PC-9 (cell line): ENCODE results near the gene UNC50. TPM values are rescaled to one million over a fixed set of nuclear protein-coding genes. Genes with fewer than 3 reads are reported as not detected.
"Not testable (repeated sequence)": the region's sequence is repeated elsewhere in the genome, so short reads cannot be mapped to it uniquely, and the experiment has no call there.

Experiments used
- BruUV-seq: library from RNA; stranded (reverse); fragments of 400-500 nt; replicated peaks from 2 replicates; lab custom pipeline; 2021; lab: Mats Ljungman, UMichigan
- CTCF ChIA-PET: fragments of 300-600 bp; sonication (Branson Sonifier 250); formaldehyde crosslinking; loops from one replicate; lab custom pipeline; 2022; ENCODE audit warnings: antibody characterized with exemption; lab: Charles Lee
- POLR2A ChIA-PET: fragments of 300-600 bp; sonication (Branson Sonifier 250); formaldehyde crosslinking; loops from one replicate; lab custom pipeline; 2022; ENCODE audit warnings: antibody characterized with exemption; ENCODE audit not compliant: unreplicated experiment; lab: Charles Lee
- DNase-seq, 2 experiments: peaks; one replicate each; pipeline versions ENCODE4 v3.0.0 to v3.0.0-alpha.2; 2015 to 2022; ENCODE audit warnings: mixed read lengths in 1 of 2
- H2AFZ ChIP-seq: fragments of 200-600 bp; sonication (generic); 2 replicates; pipeline ENCODE4 v1.8.1; 2017; ENCODE audit warnings: antibody characterized with exemption
- H3F3A ChIP-seq: fragments of 200-600 bp; sonication (generic); 2 replicates; pipeline ENCODE4 v1.8.1; 2017; ENCODE audit warnings: antibody characterized with exemption, mild to moderate bottlenecking, low read depth; ENCODE audit not compliant: insufficient read depth
- H3K27ac ChIP-seq: fragments of 200-600 bp; sonication (generic); 2 replicates; pipeline ENCODE4 v1.6.1; 2016; ENCODE audit warnings: mixed run types
- H3K27me3 ChIP-seq: fragments of 200-600 bp; sonication (generic); 2 replicates; pipeline ENCODE4 v1.6.1; 2016; ENCODE audit warnings: low read depth, mixed run types; ENCODE audit not compliant: insufficient read depth
- H3K36me3 ChIP-seq: fragments of 200-600 bp; sonication (generic); 2 replicates; pipeline ENCODE4 v1.6.1; 2016; ENCODE audit warnings: low read depth, mixed run types
- H3K4me1 ChIP-seq: fragments of 200-600 bp; sonication (generic); replicated peaks from 2 replicates; pipeline ENCODE4 v1.6.1; 2016; ENCODE audit warnings: mixed run types; ENCODE audit not compliant: insufficient read depth
- H3K4me2 ChIP-seq: fragments of 200-600 bp; sonication (generic); 2 replicates; pipeline ENCODE4 v1.6.1; 2017; ENCODE audit warnings: mixed run types
- H3K4me3 ChIP-seq: fragments of 200-600 bp; sonication (generic); 2 replicates; pipeline ENCODE4 v1.6.1; 2016; ENCODE audit warnings: mixed run types
- H3K79me2 ChIP-seq: fragments of 200-600 bp; sonication (generic); 2 replicates; pipeline ENCODE4 v1.6.1; 2017; ENCODE audit warnings: low read depth, mixed run types
- H3K9me2 ChIP-seq: fragments of 200-600 bp; sonication (generic); 2 replicates; pipeline ENCODE4 v1.8.1; 2017; ENCODE audit warnings: mild to moderate bottlenecking; ENCODE audit not compliant: insufficient read depth
- H3K9me3 ChIP-seq: fragments of 200-600 bp; sonication (generic); 2 replicates; pipeline ENCODE4 v1.8.1; 2016; ENCODE audit warnings: low read depth; ENCODE audit not compliant: insufficient read depth
- H4K20me1 ChIP-seq: fragments of 200-600 bp; sonication (generic); 2 replicates; pipeline ENCODE4 v1.8.1; 2017; ENCODE audit not compliant: insufficient read depth
- EZH2 ChIP-seq: fragments of 200-600 bp; sonication (generic); IDR thresholded peaks from 2 replicates; pipeline ENCODE4 v1.8.0; 2017; ENCODE audit warnings: antibody characterized with exemption, low read depth
- intact Hi-C: fragments of 100-400 bp; cut with micrococcal nuclease; formaldehyde crosslinking; loops from one replicate; pipeline ENCODE4 v1.10.0; 2022; ENCODE audit not compliant: unreplicated experiment
- total RNA-seq: library from RNA; stranded (reverse); gene quantifications from 2 replicates; pipeline ENCODE4 v1.2.3, GENCODE V29; 2021
- TF ChIP-seq, protein P1 (sequence below): fragments of 200-600 bp; sonication (generic); conservative IDR thresholded peaks from 2 replicates; pipeline ENCODE4 v1.6.1; 2017; ENCODE audit warnings: mixed run types, antibody characterized with exemption, mild to moderate bottlenecking, moderate library complexity

The UNC50 gene
- total RNA-seq, 1 experiment from 2014 or later = 46.0 TPM

DNA sequence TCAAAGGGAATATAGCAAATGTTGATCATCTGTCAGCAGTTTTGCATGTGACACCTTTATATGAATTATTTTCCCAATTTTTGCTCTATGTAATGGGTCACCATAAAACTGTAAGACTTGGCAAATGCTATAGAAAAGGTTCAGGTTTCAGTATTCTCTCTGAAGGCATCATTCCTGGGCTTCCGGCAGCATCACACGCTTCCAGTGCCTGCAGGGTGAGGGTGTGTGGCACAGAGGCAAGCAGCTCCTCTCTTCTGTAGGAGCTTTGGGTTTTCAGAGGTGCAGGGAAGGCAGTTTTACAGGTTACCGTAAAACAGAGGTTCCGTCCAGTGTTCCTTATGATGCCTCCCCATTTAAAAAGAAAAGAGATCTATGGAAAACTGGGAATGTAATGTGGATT lies 18.9 kb upstream of the UNC50 start:
- no peaks in the 10 kb centered on the region for H4K20me1 ChIP-seq
- H3K27ac ChIP-seq = no peak overlapping the region
- no peaks in the 10 kb centered on the region for H3K79me2 ChIP-seq
- CTCF ChIA-PET = no interaction called here
- POLR2A ChIA-PET = no interaction called here
- no peaks in the 10 kb centered on the region for H3K27me3 ChIP-seq
- no peaks in the 10 kb centered on the region for H3K36me3 ChIP-seq
- no peaks in the 10 kb centered on the region for H3F3A ChIP-seq
- no peaks in the 10 kb centered on the region for H3K4me1 ChIP-seq
- no peaks in the 10 kb centered on the region for H3K9me2 ChIP-seq
- DNase-seq = no peak
- no peaks in the 10 kb centered on the region for H3K9me3 ChIP-seq
- intact Hi-C loops = no loop called here
- no peak overlapping the region for H3K4me3 ChIP-seq
- BruUV-seq = no TSS peak
- no peak overlapping the region for H2AFZ ChIP-seq
- H3K4me2 ChIP-seq = no peak overlapping the region
- no peak for TF ChIP-seq EZH2
- TF ChIP-seq, protein P1, sequence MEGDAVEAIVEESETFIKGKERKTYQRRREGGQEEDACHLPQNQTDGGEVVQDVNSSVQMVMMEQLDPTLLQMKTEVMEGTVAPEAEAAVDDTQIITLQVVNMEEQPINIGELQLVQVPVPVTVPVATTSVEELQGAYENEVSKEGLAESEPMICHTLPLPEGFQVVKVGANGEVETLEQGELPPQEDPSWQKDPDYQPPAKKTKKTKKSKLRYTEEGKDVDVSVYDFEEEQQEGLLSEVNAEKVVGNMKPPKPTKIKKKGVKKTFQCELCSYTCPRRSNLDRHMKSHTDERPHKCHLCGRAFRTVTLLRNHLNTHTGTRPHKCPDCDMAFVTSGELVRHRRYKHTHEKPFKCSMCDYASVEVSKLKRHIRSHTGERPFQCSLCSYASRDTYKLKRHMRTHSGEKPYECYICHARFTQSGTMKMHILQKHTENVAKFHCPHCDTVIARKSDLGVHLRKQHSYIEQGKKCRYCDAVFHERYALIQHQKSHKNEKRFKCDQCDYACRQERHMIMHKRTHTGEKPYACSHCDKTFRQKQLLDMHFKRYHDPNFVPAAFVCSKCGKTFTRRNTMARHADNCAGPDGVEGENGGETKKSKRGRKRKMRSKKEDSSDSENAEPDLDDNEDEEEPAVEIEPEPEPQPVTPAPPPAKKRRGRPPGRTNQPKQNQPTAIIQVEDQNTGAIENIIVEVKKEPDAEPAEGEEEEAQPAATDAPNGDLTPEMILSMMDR = no peak

DNA sequence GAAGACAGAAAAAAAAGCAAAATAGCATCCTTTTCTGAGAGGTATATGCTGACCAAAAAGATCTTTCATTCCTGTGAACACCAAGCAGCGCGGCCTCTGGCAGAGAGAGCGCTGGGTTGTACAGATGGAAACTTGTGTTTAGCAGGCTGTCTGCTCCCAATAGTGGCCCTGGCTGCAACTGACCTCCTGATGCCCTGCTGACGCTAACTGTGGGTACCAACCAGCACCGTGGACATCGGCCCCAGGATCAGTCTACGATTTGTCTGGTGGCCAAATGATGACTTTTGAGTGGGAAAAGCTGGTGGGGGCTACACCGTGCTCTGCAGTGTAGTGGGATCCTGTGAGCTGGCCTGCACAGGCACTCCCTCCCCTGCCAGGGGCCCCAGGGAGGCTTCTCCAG lies 15.8 kb upstream of the UNC50 start:
- Histone ChIP-seq H2AFZ (no peak overlapping the region), H3K27me3 (no peaks in the 10 kb centered on the region), H3K4me1 (no peaks in the 10 kb centered on the region), H3K4me2 (no peak overlapping the region), H3K9me2 (no peaks in the 10 kb centered on the region), H3K4me3 (no peak overlapping the region), H4K20me1 (no peaks in the 10 kb centered on the region), H3K79me2 (no peaks in the 10 kb centered on the region), H3F3A (peaks cover 5% of the 10 kb centered on the region; the same call in 1 of the 2 replicates), H3K9me3 (no peaks in the 10 kb centered on the region), H3K36me3 (no peaks in the 10 kb centered on the region), H3K27ac (no peak overlapping the region)
- TF ChIP-seq, protein P1 = no peak
- no peak for TF ChIP-seq EZH2
- ChIA-PET POLR2A (no interaction called here), CTCF (no interaction called here)
- DNase-seq = no peak
- intact Hi-C loops = no loop called here
- no TSS peak for BruUV-seq

DNA sequence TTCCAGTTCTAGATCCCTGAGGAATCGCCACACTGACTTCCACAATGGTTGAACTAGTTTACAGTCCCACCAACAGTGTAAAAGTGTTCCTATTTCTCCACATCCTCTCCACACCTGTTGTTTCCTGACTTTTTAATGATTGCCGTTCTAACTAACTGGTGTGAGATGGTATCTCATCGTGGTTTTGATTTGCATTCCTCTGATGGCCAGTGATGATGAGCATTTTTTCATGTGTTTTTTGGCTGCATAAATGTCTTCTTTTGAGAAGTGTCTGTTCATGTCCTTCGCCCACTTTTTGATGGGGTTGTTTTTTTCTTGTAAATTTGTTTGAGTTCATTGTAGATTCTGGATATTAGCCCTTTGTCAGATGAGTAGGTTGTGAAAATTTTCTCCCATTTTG lies 13.7 kb upstream of the UNC50 start:
- H3K4me3 ChIP-seq, H3K27me3 ChIP-seq, DNase-seq, H2AFZ ChIP-seq, intact Hi-C loops, H3K9me2 ChIP-seq, H3K79me2 ChIP-seq, H4K20me1 ChIP-seq, H3K36me3 ChIP-seq, BruUV-seq, CTCF ChIA-PET, POLR2A ChIA-PET, H3K27ac ChIP-seq, H3K9me3 ChIP-seq, H3K4me2 ChIP-seq: not testable (repeated sequence)
- Histone ChIP-seq H3F3A (peaks cover 19% of the 10 kb centered on the region), H3K4me1 (peaks cover 15% of the 10 kb centered on the region)

DNA sequence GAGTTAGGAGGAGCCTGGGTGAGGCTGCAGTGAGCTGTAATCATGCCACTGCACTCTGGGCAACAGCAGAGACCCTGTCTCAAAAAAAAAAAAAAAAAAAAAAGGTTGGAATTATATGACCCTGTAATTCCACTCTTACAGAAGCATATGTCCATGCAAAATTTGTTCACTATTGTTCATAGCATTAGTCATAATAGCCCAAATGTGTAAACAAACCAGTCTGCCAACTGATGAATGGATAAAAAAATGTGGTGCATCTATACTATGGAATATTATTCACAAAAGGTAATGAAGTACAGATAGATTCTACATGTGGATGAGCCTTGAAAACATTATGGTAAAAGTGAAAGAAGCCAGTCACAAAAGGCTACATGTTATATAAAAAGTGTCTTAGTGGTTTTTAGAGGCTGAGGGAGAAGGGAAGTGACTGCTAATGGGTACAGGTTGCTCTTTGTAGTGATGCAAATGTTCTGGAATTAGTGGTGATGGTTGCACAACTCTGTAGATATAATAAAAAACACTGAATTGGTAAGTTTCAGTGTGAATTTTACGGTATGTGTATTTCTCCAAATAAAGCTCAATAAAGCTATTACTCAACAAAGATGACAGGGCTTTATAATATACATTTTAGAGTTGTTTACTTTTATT lies 9.5 kb upstream of the UNC50 start:
- H3K4me2 ChIP-seq = no peak overlapping the region
- no peaks in the 10 kb centered on the region for H3K27me3 ChIP-seq
- peaks cover 9% of the 10 kb centered on the region; the same call in 1 of the 2 replicates for H4K20me1 ChIP-seq
- peaks cover 30% of the 10 kb centered on the region for H3F3A ChIP-seq
- no peak overlapping the region for H3K4me3 ChIP-seq
- ChIA-PET POLR2A (no interaction called here), CTCF (no interaction called here)
- H3K9me3 ChIP-seq = no peaks in the 10 kb centered on the region
- no TSS peak for BruUV-seq
- intact Hi-C loops = no loop called here
- peak in 1 of 2 experiments; percentile 79 for DNase-seq
- H2AFZ ChIP-seq = no peak overlapping the region
- no peaks in the 10 kb centered on the region for H3K79me2 ChIP-seq
- TF ChIP-seq EZH2 = no peak
- TF ChIP-seq, protein P1 = no peak
- H3K4me1 ChIP-seq = peaks cover 17% of the 10 kb centered on the region
- peak overlapping the region; percentile 6; the same call in 1 of the 2 replicates for H3K27ac ChIP-seq
- no peaks in the 10 kb centered on the region for H3K9me2 ChIP-seq
- H3K36me3 ChIP-seq = peaks cover 25% of the 10 kb centered on the region
